HG02943 (cell line): ENCODE measurements around the gene YIPF7.
A peak's percentile ranks its signal among the peaks of the same experiment; 100 is the strongest.

Source experiments
- ATAC-seq: cut with Tn5 transposase; IDR thresholded peaks from one replicate; pipeline ENCODE4 v1.9.1; 2021; ENCODE audit warnings: mild to moderate bottlenecking, low read depth, moderate library complexity; ENCODE audit not compliant: unreplicated experiment

YIPF7 gene

GRCh38 chr4:44651425-44651824 lies at the start of gene YIPF7:
TSS of gene YIPF7 (minus strand) at chr4:44651625. CDS start at chr4:44650100, 1,525 bp downstream.
- no peak for ATAC-seq

GRCh38 chr4:44701037-44701436 lies 49.6 kb upstream of the YIPF7 start:
- no peak for ATAC-seq

GRCh38 chr4:44700427-44700826 lies 49.0 kb upstream of the YIPF7 start:
- ATAC-seq, result no peak

- ATAC-seq, result no peak
Measured at GRCh38 chr4:44684648-44685047, 33.2 kb upstream of the YIPF7 start.

GRCh38 chr4:44679060-44679459 lies 27.6 kb upstream of the YIPF7 start:
- ATAC-seq, result peak; percentile 1

- peak; percentile 97 for ATAC-seq
Measured at GRCh38 chr4:44678094-44679041, 26.9 kb upstream of the YIPF7 start, which contains the start of gene GUF1. TSS of gene GUF1 (plus strand) at chr4:44678420. CDS start at chr4:44678623, 203 bp downstream.

- ATAC-seq, result no peak
Measured at GRCh38 chr4:44675366-44675765, 23.9 kb upstream of the YIPF7 start.

- ATAC-seq, result no peak
Measured at GRCh38 chr4:44674471-44674870, 23.0 kb upstream of the YIPF7 start.

GRCh38 chr4:44671636-44672035 lies 20.2 kb upstream of the YIPF7 start:
- ATAC-seq, result no peak

GRCh38 chr4:44670506-44671199 lies 19.2 kb upstream of the YIPF7 start:
- ATAC-seq, result no peak

GRCh38 chr4:44668526-44668925 lies 17.1 kb upstream of the YIPF7 start:
- no peak for ATAC-seq

- ATAC-seq, result no peak
Measured at GRCh38 chr4:44663539-44664263, 12.3 kb upstream of the YIPF7 start.

GRCh38 chr4:44662623-44663005 lies 11.2 kb upstream of the YIPF7 start:
- ATAC-seq, result no peak

GRCh38 chr4:44661940-44662622 lies 10.7 kb upstream of the YIPF7 start:
- no peak for ATAC-seq

- no peak for ATAC-seq
Measured at GRCh38 chr4:44660396-44660795, 9.0 kb upstream of the YIPF7 start.

GRCh38 chr4:44652002-44652401 lies 577 bp upstream of the YIPF7 start:
- ATAC-seq, result no peak

GRCh38 chr4:44646151-44646550 lies 5.3 kb downstream of the YIPF7 start:
- ATAC-seq, result no peak

- no peak for ATAC-seq
Measured at GRCh38 chr4:44638091-44638490, 13.3 kb downstream of the YIPF7 start.

GRCh38 chr4:44632733-44633132 lies 18.7 kb downstream of the YIPF7 start:
- ATAC-seq, result no peak

GRCh38 chr4:44632089-44632488 lies 19.3 kb downstream of the YIPF7 start:
- no peak for ATAC-seq
